MM.1S (cell line): ENCODE data around the gene G6PD.

Experiments used
- CTCF ChIP-seq: fragments of 300-600 bp; sonication (generic); IDR thresholded peaks from 2 replicates; pipeline ENCODE4 v1.5.1; 2016; ENCODE audit warnings: antibody characterized with exemption, low read length, mixed read lengths
- EZH2 ChIP-seq: fragments of 300-600 bp; sonication (generic); optimal IDR thresholded peaks from 2 replicates; pipeline ENCODE3; 2017; ENCODE audit warnings: low read depth, mild to moderate bottlenecking, antibody characterized with exemption, low read length, mixed read lengths

GRCh38 chrX:154509455-154509854, 37.2 kb downstream of the G6PD start:
- TF ChIP-seq CTCF (no peak), EZH2 (no peak)
